Measurements from ENCODE around the gene NF1. TPM values are rescaled to one million over a fixed set of nuclear protein-coding genes. Genes with fewer than 3 reads are reported as not detected.

NF1 gene
- total and polyA plus RNA-seq, 2 of the 13 experiments (the other 11 are each of a cell fraction or from before 2014, with no cell fraction given) = 21.5 to 26.5 TPM

DNA sequence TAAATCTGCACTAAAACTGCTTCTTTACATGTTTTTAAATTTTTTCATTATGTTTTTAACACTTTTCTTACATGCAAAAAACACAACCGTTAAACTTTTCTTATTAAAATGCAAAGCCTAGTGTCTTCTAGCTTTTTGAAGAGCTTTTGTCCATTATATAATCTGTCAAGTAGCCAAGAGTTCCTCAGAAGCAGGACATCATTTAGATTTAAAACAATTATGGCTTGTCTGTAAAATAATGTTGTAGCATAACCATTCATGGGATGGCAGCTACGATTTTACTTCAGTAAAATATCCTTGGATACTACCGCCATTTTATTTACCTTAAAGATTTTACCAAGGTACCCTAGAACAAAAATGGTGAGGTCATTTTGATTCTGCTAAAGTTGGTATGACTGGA, 199.5 kb downstream of the NF1 start:
- ChIA-PET CTCF (ENCODE audit: low intra/inter-chr PET ratio, low total read pairs) (no interaction called here), POLR2A (no interaction called here)
- no peaks in the 10 kb centered on the region for H4K20me1 ChIP-seq (ENCODE audit: insufficient read depth, low read length)
- no peaks in the 10 kb centered on the region for H3K9me3 ChIP-seq (ENCODE audit: low read length)
- ATAC-seq (no peak), DNase-seq (ENCODE audit: low spot score) (no peak), FAIRE-seq (no peak)
- H3K36me3 ChIP-seq (replicated peaks in 1 of 2; ENCODE audit: control insufficient read depth in 1 of 2, insufficient read depth in 2 of 2, low read length in 2 of 2) = no peaks in the 10 kb centered on the region; a peak in 2 of 5 replicates
- no TSS peak for BruUV-seq (replicated peaks)
- no peak overlapping the region for H3K9ac ChIP-seq (ENCODE audit: insufficient read depth, low read depth, low read length)
- no peak for TF ChIP-seq ATM (IDR thresholded peaks at IDR 0.05; ENCODE audit: borderline replicate concordance)
- TF ChIP-seq TOPORS (CRISPR knock-in tag; IDR thresholded peaks at IDR 0.05) = no peak
- no peak for TF ChIP-seq ZNF124 (CRISPR knock-in tag; IDR thresholded peaks at IDR 0.05)
- TF ChIP-seq PLRG1 (conservative IDR thresholded peaks at IDR 0.05) = no peak
- no peak for TF ChIP-seq ZNF430 (CRISPR knock-in tag; IDR thresholded peaks at IDR 0.05)
- no peak for TF ChIP-seq MZF1 (CRISPR knock-in tag; IDR thresholded peaks at IDR 0.05; ENCODE audit: borderline replicate concordance)
- no peak for TF ChIP-seq CENPT (CRISPR knock-in tag; IDR thresholded peaks at IDR 0.05; ENCODE audit: low read depth)
- TF ChIP-seq ZNF720 (CRISPR knock-in tag; IDR thresholded peaks at IDR 0.05) = no peak
- no peaks in the 10 kb centered on the region for H3K4me1 ChIP-seq (ENCODE audit: insufficient read depth, low read length)
- H3K27me3 ChIP-seq (ENCODE audit: control insufficient read depth in 1 of 2, insufficient read depth in 2 of 2, low read length in 2 of 2) = no peaks in the 10 kb centered on the region
- H3K79me2 ChIP-seq (ENCODE audit: insufficient read depth, low read length) = no peaks in the 10 kb centered on the region
- H3K4me3 ChIP-seq (replicated peaks in 1 of 3; ENCODE audit: insufficient read depth in 1 of 3, low read depth in 2 of 3, low read length in 3 of 3) = no peak overlapping the region
- intact Hi-C loops (cut with micrococcal nuclease; ENCODE audit: unreplicated experiment) = no loop called here
- 96% methylated on average over 3 of the region's 3 CpGs for WGBS (ENCODE audit: low lambda C conversion rate)
- no peak overlapping the region for H2AFZ ChIP-seq (ENCODE audit: low read length)
- H3K4me2 ChIP-seq (ENCODE audit: low read depth, low read length) = no peak overlapping the region
- no peak overlapping the region for H3K27ac ChIP-seq (ENCODE audit: extremely low read length, insufficient read depth, low read length)
- in situ Hi-C loops (cut with HindIII; ENCODE audit: extremely low pct_ligation_motif_present, low pct_unique_long_range_greater_than_20kb) = no loop called here

DNA sequence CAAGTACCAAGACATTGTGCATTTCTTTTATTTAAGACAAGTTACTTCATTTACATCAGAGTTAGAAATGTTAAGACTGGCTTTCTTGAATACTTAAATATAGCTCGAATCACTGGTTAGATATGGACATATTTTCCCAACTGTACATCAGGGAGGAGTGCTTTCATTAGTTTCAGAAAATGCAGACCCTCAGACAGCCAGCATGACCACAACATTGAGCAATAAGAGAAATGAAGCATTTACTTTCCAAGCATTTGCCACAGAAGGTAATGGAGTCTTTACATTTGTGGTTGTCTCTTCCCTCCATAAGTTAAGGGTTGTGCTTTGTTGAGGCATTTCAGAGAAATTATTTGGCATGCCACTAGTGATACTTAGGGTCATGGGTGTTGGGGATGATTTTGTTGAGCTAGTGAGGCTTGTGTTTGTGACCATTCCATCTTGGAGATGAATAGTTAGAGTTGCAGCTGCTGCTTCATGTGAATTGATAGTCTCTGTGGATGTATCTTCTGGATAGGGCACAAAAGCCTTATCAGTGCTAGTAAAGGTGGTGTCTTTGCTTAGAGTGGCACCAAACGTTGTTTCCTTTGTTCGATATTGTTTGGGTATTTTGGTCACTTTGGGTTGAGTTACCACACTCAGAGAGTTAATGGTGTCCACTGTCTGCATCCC, 200.2 kb downstream of the NF1 start:
- WGBS (ENCODE audit: low lambda C conversion rate) = 90% methylated on average over 3 of the region's 3 CpGs

More for the DNA sequence above, 200.2 kb downstream of the NF1 start:
- Histone ChIP-seq H2AFZ (ENCODE audit: low read length) (no peak overlapping the region), H4K20me1 (ENCODE audit: insufficient read depth, low read length) (no peaks in the 10 kb centered on the region), H3K27me3 (ENCODE audit: control insufficient read depth in 1 of 2, insufficient read depth in 2 of 2, low read length in 2 of 2) (no peaks in the 10 kb centered on the region), H3K36me3 (replicated peaks in 1 of 2; ENCODE audit: control insufficient read depth in 1 of 2, insufficient read depth in 2 of 2, low read length in 2 of 2) (no peaks in the 10 kb centered on the region; a peak in 2 of 5 replicates), H3K79me2 (ENCODE audit: insufficient read depth, low read length) (no peaks in the 10 kb centered on the region), H3K4me2 (ENCODE audit: low read depth, low read length) (no peak overlapping the region), H3K4me3 (replicated peaks in 1 of 3; ENCODE audit: insufficient read depth in 1 of 3, low read depth in 2 of 3, low read length in 3 of 3) (no peak overlapping the region), H3K4me1 (ENCODE audit: insufficient read depth, low read length) (no peaks in the 10 kb centered on the region), H3K9me3 (ENCODE audit: low read length) (no peaks in the 10 kb centered on the region), H3K27ac (ENCODE audit: extremely low read length, insufficient read depth, low read length) (no peak overlapping the region), H3K9ac (ENCODE audit: insufficient read depth, low read depth, low read length) (no peak overlapping the region)
- DNase-seq (ENCODE audit: low spot score) (no peak), FAIRE-seq (no peak), ATAC-seq (no peak)
- TF ChIP-seq SATB2 (CRISPR knock-in tag; IDR thresholded peaks at IDR 0.05) = no peak
- no peak for TF ChIP-seq ZNF558 (CRISPR knock-in tag; IDR thresholded peaks at IDR 0.05; ENCODE audit: borderline replicate concordance)
- no peak for TF ChIP-seq HDAC6 (IDR thresholded peaks at IDR 0.05; ENCODE audit: low read depth, low read length)
- TF ChIP-seq SMAD9 (CRISPR knock-in tag; IDR thresholded peaks at IDR 0.05) = no peak
- TF ChIP-seq PHF8 (CRISPR knock-in tag; IDR thresholded peaks at IDR 0.05) = no peak
- no peak for TF ChIP-seq ZNF713 (CRISPR knock-in tag; IDR thresholded peaks at IDR 0.05)
- CTCF ChIA-PET (ENCODE audit: low intra/inter-chr PET ratio, low total read pairs) = no interaction called here
- in situ Hi-C loops (cut with HindIII; ENCODE audit: extremely low pct_ligation_motif_present, low pct_unique_long_range_greater_than_20kb) (no loop called here), intact Hi-C loops (cut with micrococcal nuclease; ENCODE audit: unreplicated experiment) (no loop called here)
- POLR2A ChIA-PET = no interaction called here
- BruUV-seq (replicated peaks) = no TSS peak
